GM19463 (cell line): ENCODE results near the gene MTR.
"Not testable (repeated sequence)": the region's sequence is repeated elsewhere in the genome, so short reads cannot be mapped to it uniquely, and the experiment has no call there.

Experiments used
- ATAC-seq: cut with Tn5 transposase; IDR thresholded peaks from one replicate; pipeline ENCODE4 v1.9.1; 2021; ENCODE audit warnings: mild to moderate bottlenecking, moderate library complexity; ENCODE audit not compliant: unreplicated experiment

The MTR gene

GRCh38 chr1:236895665-236896387 lies 100.7 kb downstream of the MTR start:
- ATAC-seq, result no peak

- no peak for ATAC-seq
Observed at GRCh38 chr1:236896716-236897115, 101.6 kb downstream of the MTR start.

- ATAC-seq, result no peak
Observed at GRCh38 chr1:236904892-236905741, 110.0 kb downstream of the MTR start.

GRCh38 chr1:236907205-236907604 lies 112.1 kb downstream of the MTR start:
- no peak for ATAC-seq

- ATAC-seq, result no peak
Observed at GRCh38 chr1:236908669-236909068, 113.6 kb downstream of the MTR start.

- not testable (repeated sequence) for ATAC-seq
Observed at GRCh38 chr1:236911047-236911446, 116.0 kb downstream of the MTR start.

- no peak for ATAC-seq
Observed at GRCh38 chr1:236913371-236914037, 118.4 kb downstream of the MTR start.

GRCh38 chr1:236914375-236914774 lies 119.3 kb downstream of the MTR start:
- ATAC-seq, result no peak

- ATAC-seq, result no peak
Observed at GRCh38 chr1:236916131-236916800, 121.2 kb downstream of the MTR start.

GRCh38 chr1:236917448-236917847 lies 122.4 kb downstream of the MTR start:
- no peak for ATAC-seq

- ATAC-seq, result no peak
Observed at GRCh38 chr1:236920286-236920894, 125.3 kb downstream of the MTR start.

GRCh38 chr1:236921610-236922009 lies 126.5 kb downstream of the MTR start:
- no peak for ATAC-seq

- ATAC-seq, result no peak
Observed at GRCh38 chr1:236922190-236922589, 127.1 kb downstream of the MTR start.

GRCh38 chr1:236925386-236925785 lies 130.3 kb downstream of the MTR start:
- no peak for ATAC-seq

GRCh38 chr1:236930503-236930902 lies 135.4 kb downstream of the MTR start:
- ATAC-seq, result no peak

- ATAC-seq, result no peak
Observed at GRCh38 chr1:236938760-236939159, 143.7 kb downstream of the MTR start.

GRCh38 chr1:236942431-236942830 lies 147.3 kb downstream of the MTR start:
- ATAC-seq, result no peak

- ATAC-seq, result no peak
Observed at GRCh38 chr1:236944556-236944955, 149.5 kb downstream of the MTR start.

- ATAC-seq, result no peak
Observed at GRCh38 chr1:236945002-236945401, 149.9 kb downstream of the MTR start.

- no peak for ATAC-seq
Observed at GRCh38 chr1:236947794-236948193, 152.7 kb downstream of the MTR start.

GRCh38 chr1:236948381-236948780 lies 153.3 kb downstream of the MTR start:
- no peak for ATAC-seq
